ENCODE data around the gene MAPK1.

- no peak for TF ChIP-seq CTCF (IDR thresholded peaks at IDR 0.05; ENCODE audit: low read depth, low read length, poor library complexity, severe bottlenecking)
- TF ChIP-seq EZH2phosphoT487 (IDR thresholded peaks at IDR 0.05; ENCODE audit: borderline replicate concordance, low read length): no peak
These were observed 11.2 kb downstream of the MAPK1 start for GRCh38 chr22:21856197-21856596.

Data from DOHH2 (cell line).